GM19099 (cell line): ENCODE results near the gene KCNIP3.

ENCODE experiments used
- POLR2A ChIP-seq: IDR thresholded peaks from 3 replicates; pipeline ENCODE4 v1.6.1; 2011; ENCODE audit warnings: low read depth; ENCODE audit not compliant: insufficient read length; ENCODE audit errors: extremely low read depth

Gene KCNIP3

GRCh38 chr2:95349568-95350322, 52.6 kb downstream of the KCNIP3 start:
- TF ChIP-seq POLR2A = no peak

DNA sequence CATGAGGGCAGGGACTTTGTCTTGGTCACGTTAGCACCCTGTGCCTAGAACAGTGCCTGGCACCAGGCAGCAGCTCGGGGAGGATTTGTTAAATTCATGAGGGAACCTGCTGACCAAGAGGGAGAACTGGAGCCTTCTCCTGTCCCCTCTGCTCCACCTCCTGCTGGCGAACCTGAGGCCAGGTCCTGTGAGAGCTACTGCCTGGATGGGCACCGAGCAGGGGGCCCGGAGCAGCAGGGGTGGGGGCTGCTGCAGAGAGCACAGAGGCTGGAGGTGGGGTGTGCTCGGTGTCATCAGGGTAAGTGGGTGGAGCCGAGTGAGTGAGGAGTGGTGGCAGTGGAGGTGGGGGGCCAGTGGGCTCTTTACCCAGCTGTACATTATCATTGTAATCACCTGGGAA, 53.2 kb downstream of the KCNIP3 start:
- no peak for TF ChIP-seq POLR2A

DNA sequence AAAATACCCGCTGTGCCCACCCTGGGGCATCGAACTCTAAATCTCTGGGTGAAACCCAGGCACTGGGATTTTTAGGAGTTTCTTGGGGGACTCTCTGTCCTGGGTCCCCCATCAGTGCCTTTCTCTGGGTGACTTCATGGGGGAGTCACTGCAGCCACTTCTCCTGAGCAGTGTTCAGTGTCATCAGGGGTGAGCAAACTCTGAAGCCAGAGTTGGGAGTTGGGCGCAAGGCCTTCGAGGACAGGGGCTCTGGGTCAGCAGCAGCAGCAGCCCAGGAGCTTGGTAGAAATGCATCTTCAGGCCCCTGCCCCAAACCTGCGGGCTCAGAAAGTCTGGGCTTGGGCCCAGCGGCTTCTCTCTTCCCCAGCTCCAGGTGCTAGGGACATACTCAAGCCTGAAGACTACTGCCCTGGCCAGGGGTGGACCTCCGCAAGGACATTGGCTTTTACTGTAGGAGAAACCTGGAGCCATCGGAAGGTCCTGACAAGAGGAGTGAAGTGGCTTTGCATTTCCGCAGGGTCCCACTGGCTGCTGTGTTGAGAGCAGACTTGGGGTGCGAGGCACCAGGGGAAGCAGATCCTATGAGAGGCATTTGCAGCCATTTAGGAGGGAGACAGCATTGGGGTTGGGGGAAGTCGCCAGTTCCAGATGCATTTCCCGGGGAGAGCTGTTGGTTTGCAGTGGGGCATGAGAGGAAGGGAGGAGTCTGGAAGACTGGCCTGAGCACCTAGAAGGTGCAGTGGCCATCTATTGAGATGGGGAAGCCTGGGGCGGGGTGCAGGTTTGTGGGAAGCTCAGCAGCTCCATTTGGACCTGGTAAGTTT, 53.8 kb downstream of the KCNIP3 start:
- TF ChIP-seq POLR2A = no peak

DNA sequence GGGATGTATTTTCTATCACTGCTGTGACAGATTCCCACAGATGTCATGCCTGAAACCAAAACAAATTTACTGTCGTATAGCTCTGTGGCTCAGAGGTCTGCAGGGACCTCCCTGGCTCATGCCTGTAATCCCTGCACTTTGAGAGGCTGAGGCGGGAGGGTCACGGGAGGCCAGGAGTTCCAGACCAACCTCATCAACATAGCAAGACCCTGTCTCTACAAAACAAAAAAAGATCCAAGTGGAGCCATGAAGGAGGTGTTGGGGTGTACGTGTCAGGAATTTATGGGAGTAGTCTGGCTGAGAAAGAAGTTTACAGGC, 54.4 kb downstream of the KCNIP3 start:
- TF ChIP-seq POLR2A = no peak

DNA sequence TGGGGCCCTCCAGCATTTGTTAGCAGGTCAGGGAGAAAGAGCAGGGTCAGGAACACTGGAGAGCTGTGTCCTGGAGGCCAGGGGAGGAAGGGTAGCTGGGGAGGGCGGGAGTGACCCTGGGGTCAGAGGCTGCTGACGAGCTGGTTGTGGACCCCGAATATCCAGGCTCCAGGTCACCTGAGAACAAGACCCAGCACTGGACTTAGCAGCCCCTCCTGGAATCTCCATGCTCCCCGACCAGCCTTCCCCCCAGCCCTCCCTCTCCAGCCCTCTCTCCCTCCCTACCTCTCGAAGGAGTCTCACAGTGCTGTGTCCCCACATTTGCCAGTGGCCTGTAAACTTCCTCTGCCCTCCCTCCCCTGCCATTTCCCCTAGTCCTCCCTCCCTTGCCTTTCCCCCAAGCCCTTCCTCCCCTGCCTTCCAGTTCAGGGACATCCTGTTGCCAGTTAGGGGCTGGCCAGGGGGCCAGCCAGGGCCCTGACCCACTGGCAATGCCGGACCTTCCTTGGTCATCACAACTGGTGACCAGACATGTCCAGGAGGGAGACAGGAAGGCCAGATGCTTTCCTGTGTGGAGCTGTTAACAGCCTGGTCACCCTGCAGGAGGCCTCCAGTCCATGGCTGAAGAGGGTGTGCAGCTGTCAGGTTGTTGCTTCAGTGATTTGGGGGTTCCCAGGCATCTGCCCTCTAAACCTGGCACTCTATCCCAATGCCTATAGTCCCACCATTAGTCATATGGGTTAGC, 55.3 kb downstream of the KCNIP3 start:
- no peak for TF ChIP-seq POLR2A

DNA sequence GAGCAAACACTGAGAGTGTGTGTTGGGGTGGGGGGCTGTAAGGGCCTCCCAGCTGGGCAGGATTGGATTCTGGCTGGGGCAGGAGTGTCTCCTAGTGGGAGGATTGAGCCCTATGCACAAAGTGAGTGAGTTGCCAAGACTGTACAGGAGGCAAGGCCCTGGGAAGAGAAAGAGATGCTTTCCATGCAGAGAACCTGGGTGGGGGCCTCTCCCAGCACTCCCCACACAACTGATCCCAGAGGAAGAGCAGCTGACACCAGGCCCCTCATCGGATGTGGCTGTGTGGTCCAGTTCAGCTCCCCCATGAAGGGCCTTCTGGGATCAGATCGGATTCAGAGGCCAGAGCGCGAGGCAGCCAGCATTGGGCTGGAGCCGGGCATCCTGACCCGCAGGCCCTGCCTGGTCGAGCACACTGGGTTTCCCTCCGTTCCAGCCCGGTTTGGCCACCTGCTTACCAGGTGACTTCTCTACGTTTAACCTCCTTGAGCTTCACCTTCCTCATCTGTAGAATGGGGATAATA, 56.0 kb downstream of the KCNIP3 start:
- no peak for TF ChIP-seq POLR2A

DNA sequence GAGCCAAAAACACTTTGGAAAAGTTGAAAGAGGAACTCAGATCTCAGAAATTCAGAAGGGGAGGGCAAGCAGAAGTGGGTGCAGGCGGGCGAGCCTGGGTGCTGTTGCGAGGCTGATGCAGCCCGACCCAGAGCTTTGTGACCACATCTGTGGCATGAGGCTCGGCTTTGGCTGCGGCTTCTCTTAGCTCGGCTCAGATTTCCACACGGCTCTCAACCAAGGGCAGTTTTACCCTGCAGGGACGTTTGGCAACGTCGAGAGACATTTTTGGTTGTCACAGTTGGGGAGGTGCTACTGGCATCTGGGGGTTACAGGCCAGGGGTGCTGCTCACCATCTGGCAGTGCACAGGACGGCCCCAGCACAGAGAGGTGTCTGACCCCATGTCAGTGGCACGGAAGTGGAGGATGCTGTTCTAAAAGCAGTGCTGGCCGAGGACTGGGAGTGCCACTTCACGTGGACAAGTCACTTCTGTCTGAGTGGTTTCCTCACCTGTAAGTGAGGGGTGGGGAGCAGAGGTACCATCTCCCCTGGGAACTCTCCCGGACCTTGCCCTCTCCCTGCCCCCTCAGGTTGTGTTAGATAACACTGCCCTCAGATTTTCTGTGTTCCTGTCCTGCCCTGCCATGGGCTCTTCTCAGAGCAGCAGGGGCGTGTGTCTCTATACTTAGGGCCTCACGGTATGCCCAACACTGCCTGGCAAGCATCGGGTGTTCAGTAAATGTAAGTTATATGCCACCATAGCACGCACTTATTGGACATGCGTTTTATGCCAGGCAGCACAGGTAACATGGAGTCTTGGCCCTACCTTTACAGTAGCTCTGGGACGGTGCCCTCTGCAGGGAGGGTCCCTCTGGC, 56.7 kb downstream of the KCNIP3 start:
- TF ChIP-seq POLR2A = no peak

- no peak for TF ChIP-seq POLR2A
These were observed 57.3 kb downstream of the KCNIP3 start for GRCh38 chr2:95354469-95354901.

DNA sequence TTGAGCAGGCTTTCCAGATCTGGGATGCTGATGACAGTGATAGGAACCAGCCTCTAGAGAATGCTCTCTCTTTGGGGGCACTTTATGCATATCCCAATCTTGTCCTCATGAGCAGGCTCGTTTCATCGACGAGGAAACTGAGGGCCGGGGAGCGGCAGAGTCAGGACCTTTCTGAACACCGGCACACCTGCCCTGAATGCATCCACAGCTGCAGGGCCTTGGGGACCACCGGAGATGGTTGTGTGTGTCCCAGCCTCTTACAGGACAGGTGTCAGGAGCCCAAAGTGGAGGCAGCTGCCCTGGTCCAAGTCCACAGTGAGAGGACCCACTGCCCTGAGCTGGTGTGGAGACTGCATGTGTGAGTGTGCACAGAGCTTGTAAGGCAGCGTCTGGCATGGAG, 57.8 kb downstream of the KCNIP3 start:
- TF ChIP-seq POLR2A = no peak

DNA sequence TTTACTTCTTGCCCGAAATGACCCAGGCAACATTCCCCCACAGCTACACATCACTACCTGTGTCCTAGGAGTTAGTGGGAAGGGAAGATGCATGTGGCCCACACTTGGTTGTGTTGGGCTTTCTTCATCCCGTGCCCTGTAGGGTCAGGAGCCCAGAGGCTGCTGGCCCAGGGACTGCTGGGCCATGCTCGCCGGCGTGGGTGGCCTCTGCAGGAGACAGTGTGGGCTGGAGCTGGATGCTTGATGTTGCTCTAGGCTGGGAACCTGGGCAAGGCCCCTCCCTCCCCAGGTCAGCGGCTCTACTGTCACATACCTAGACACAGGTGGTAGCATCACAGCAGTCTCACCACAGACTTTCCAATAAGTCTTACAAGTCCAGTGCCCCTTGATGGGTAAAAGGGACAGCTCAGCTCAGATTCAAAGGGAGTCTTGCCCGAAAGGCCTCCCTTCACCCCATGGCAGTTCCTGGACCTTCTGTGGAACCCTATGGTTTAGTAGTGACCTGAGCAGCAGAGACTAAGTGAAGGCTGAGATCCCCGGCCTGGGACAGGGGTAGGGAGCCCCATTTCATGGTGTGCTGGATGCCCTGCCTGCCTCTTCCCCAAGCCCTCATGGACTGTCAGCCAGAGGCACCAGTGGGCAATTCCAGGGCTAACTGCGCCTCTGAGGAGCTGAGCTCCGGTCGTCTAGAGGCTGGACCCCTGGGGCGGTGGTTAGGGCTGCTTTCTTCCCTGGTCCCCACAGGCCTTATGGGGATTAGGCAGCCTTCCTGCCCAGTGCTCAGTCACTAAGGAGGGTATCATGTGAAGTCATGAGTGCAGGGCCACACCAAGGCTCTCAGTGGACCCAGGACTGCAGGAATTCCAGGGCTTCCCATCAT, 59.9 kb downstream of the KCNIP3 start:
- no peak for TF ChIP-seq POLR2A

- no peak for TF ChIP-seq POLR2A
These were observed 60.7 kb downstream of the KCNIP3 start for GRCh38 chr2:95357717-95358280.

DNA sequence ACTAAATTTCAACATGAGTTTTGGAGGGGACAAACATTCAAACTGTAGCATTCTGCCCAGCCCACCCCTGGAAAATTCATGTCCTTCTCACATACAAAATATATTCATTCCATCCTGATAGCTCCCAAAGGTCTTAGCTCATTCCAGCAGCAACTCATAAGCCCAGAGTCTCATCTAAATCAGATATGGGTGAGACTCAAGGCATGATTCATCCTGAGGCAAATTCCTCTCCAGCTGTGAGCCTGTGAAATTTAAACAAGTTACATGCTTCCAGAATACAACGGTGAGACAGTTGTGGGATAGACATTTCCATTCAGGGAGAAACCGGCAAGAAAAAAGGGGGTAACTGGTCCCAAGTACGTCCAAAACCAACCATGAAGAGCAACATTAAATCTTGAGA, 61.9 kb downstream of the KCNIP3 start:
- no peak for TF ChIP-seq POLR2A

DNA sequence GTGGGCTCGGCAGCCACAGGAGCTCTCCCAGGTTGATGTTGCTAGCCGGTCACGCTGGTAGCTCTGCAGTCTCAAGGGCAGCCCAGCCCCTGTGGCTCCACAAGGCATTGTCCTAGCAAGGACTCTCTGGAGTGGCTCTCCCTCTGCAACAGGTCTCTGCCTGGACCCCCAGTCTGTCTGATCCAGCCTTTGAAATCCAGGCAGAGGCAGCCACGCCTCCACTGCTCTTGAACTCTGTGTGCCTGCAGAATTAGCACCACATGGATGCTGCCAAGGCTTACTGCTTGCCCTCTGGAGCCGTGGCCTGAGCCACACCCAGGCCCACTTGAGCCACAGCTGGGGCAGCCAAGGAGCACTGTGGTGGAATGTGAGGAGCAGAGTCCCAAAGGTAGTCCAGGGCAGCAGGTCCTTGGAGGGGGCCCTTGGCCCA, 62.4 kb downstream of the KCNIP3 start:
- TF ChIP-seq POLR2A = no peak
